Neural cell (in vitro differentiated cells): ENCODE measurements around the gene COL18A1.

Source experiments
- EP300 ChIP-seq: fragments of 450-650 bp; conservative IDR thresholded peaks from 2 replicates; pipeline ENCODE4 v1.6.1; 2014; ENCODE audit warnings: antibody characterized with exemption, mild to moderate bottlenecking, moderate library complexity; ENCODE audit not compliant: poor library complexity, severe bottlenecking
- EZH2 ChIP-seq: fragments of 200-600, 300-800 bp; shearing (Covaris generic), sonication (generic); IDR thresholded peaks from 2 replicates; pipeline ENCODE4 v1.6.1; 2014; ENCODE audit warnings: antibody characterized with exemption, low read length, borderline replicate concordance, mild to moderate bottlenecking; ENCODE audit not compliant: insufficient read depth, poor library complexity, severe bottlenecking
- POLR2AphosphoS5 ChIP-seq: IDR thresholded peaks from 2 replicates; pipeline ENCODE4 v1.6.1; 2012
- RAD21 ChIP-seq: fragments of 450-650 bp; conservative IDR thresholded peaks from 2 replicates; pipeline ENCODE4 v1.6.1; 2014; ENCODE audit warnings: antibody characterized with exemption, mild to moderate bottlenecking, moderate library complexity
- REST ChIP-seq: IDR thresholded peaks from 2 replicates; pipeline ENCODE4 v1.6.1; 2012; ENCODE audit warnings: borderline replicate concordance
- TAF1 ChIP-seq: IDR thresholded peaks from 2 replicates; pipeline ENCODE4 v1.6.1; 2012; ENCODE audit warnings: low read depth
- TF ChIP-seq, protein P1 (sequence below): fragments of 450-650 bp; IDR thresholded peaks from 2 replicates; pipeline ENCODE4 v1.5.1; 2014; ENCODE audit warnings: antibody characterized with exemption, mild to moderate bottlenecking, moderate library complexity; ENCODE audit not compliant: poor library complexity, severe bottlenecking

- TF ChIP-seq TAF1 (no peak), REST (no peak), EZH2 (no peak), EP300 (no peak), RAD21 (no peak), POLR2AphosphoS5 (no peak)
- TF ChIP-seq, protein P1, sequence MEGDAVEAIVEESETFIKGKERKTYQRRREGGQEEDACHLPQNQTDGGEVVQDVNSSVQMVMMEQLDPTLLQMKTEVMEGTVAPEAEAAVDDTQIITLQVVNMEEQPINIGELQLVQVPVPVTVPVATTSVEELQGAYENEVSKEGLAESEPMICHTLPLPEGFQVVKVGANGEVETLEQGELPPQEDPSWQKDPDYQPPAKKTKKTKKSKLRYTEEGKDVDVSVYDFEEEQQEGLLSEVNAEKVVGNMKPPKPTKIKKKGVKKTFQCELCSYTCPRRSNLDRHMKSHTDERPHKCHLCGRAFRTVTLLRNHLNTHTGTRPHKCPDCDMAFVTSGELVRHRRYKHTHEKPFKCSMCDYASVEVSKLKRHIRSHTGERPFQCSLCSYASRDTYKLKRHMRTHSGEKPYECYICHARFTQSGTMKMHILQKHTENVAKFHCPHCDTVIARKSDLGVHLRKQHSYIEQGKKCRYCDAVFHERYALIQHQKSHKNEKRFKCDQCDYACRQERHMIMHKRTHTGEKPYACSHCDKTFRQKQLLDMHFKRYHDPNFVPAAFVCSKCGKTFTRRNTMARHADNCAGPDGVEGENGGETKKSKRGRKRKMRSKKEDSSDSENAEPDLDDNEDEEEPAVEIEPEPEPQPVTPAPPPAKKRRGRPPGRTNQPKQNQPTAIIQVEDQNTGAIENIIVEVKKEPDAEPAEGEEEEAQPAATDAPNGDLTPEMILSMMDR: no peak
These were observed 135.6 kb downstream of the COL18A1 start for GRCh38 chr21:45540601-45540970.
